ENCODE data around the gene PAM.

DNA sequence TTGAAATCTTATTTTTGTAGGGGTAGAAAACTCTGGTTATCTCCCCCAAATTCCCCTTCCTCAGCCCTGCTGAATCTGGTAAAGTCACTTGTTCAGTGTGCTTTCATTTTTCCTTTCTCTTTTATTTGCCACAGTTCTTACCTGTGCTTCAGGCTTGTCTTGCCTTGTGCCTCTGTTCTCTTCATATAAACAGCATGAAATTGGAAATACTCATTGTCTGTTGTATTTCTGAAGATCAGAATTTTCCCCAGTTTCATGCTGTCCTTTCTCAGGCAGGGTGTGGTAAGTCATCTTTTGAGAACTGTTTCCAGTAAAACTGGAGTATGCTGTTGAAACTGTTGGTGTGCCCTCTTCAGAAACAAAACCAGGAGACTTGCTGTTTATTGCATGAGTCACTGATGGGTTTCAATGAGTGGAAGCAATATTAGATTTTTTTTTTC lies 7.0 kb downstream of the PAM start:
- TF ChIP-seq CTCF (conservative IDR thresholded peaks at IDR 0.05; ENCODE audit: low read depth, low read length), result no peak
- TF ChIP-seq EZH2 (IDR thresholded peaks at IDR 0.05; ENCODE audit: borderline replicate concordance, low read depth, low read length, poor library complexity, severe bottlenecking), result no peak

All from A673 (cell line).